HG03039 (cell line): Measurements from ENCODE around the gene TRMT11.
"Not testable (repeated sequence)": the region's sequence is repeated elsewhere in the genome, so short reads cannot be mapped to it uniquely, and the experiment has no call there.

ENCODE experiments used
- ATAC-seq: cut with Tn5 transposase; IDR thresholded peaks from one replicate; pipeline ENCODE4 v1.9.1; 2021; ENCODE audit warnings: mild to moderate bottlenecking, moderate library complexity; ENCODE audit not compliant: unreplicated experiment

TRMT11 gene

GRCh38 chr6:125991653-125992052, 5.3 kb downstream of the TRMT11 start:
- no peak for ATAC-seq

GRCh38 chr6:125994670-125995488, 8.5 kb downstream of the TRMT11 start:
- no peak for ATAC-seq

DNA sequence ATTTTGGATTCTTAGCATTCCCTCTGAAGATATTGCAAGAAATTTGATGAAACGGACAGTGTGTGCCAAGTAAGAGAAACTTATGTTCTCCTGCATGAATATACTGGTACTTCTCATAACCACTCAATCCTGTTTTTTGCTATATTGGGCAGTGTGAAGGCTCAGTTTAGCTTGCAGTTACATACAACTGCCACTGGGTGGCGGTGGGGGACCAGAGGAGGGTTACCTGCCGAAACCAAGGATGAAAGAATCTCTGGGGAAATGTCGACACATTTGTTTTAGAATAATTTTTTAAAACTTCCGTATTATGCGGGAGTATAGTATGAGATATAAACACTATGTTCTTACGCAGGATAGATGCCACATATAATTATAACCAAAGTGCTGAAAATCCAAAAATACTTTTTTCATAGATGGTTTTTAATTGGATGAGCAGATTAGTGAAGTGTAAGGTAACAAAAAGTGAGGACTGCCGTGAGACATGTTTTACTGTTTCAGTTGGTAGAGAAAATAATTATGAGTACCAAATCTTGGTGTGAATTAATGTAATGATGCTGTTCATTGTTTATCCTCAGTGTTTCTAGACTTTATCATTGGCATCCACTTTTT, 9.7 kb downstream of the TRMT11 start:
- ATAC-seq, result peak; percentile 93

GRCh38 chr6:126002755-126003679, 16.7 kb downstream of the TRMT11 start:
- no peak for ATAC-seq

GRCh38 chr6:126007800-126008199, 21.5 kb downstream of the TRMT11 start:
- ATAC-seq, result no peak

GRCh38 chr6:126010040-126010439, 23.7 kb downstream of the TRMT11 start:
- no peak for ATAC-seq

DNA sequence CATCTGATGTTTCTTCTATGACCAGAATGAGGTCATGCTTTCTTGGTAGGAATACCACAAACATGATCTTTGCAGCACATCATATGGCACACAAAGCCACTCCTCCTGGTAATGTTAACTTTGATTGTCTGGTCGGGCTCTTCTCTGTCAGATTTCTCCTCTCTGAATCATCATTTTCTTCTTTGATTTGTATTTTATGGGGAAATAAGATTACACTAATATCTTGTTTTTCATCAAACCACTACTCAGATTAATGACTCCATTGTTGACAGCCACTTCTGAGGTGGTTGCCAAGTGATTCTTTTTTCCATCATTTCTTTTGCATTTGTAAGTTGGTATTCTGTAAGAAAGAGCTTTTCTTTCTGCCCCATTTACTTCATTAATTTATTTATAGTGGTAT, 29.5 kb downstream of the TRMT11 start:
- no peak for ATAC-seq

DNA sequence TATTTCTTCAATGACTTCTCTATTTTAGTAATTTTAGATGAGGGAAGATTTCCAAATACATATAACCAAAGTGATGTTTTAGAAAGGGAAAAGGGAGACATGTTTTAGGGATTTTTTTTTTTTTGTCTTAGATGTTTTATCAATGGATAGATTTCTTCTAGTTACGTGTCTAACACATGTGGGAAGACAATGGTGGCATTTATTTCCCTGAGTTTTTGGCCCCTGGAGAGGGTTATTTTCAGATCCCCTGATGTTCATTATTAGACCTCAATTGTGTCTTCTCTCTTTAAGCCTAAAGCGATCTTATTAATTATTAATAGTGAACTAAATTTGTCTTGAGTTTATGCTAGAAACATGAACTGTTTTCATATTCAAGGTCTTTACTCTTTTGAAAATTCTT, 30.3 kb downstream of the TRMT11 start:
- no peak for ATAC-seq

DNA sequence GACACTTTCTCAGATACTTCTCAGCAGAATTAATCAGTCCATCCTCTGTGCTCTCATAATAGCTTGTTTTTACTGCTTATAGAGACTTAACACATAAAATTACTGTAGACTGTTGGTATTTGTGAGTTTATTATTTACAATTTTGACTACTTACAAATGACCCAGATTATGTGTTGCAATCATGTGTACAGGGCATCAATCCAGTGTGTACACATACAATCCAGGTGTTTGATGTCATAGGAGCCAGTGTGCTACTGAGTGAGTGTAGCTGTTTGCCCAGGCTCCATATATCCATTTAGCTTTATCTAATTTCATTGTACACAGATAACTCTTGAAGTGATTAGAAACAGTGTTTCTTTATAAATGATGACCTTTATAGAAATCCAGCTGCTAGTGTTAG, 31.3 kb downstream of the TRMT11 start:
- no peak for ATAC-seq

DNA sequence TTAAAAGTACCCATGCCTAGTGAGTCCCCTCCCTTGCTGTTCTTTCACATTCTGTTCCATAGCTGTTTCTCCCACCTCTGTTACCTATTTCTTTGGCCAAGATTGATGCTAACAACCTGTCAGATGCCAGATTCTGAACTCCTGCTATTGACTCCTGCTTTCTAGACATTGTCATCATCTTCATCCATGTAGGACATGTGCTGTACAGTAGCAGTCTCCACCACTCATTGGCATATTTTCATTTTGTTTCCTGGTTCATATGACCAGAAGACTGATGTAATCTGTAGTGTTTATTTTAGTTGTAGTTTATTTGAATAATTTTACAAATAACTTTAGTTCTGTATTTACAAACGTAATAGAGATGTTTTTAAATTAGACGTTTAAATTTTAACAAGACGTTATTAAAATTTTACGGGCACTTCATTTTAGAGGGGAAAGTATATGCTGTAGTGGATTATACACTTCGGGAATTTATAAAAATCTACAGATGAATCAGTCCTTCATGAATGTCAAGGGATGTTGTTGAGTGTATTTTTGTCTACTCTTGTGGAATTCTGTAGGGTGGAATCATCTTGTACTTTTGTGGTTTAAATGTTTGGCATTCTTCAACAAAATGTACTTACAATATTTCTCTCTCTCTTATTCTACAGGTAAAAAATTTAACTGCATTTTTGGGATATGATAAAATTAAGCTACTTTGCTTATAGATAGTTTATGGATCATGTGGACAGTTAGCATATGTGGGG, 34.1 kb downstream of the TRMT11 start:
- ATAC-seq, result no peak

- ATAC-seq, result not testable (repeated sequence)
Observed at GRCh38 chr6:126023474-126023873, 37.1 kb downstream of the TRMT11 start.

DNA sequence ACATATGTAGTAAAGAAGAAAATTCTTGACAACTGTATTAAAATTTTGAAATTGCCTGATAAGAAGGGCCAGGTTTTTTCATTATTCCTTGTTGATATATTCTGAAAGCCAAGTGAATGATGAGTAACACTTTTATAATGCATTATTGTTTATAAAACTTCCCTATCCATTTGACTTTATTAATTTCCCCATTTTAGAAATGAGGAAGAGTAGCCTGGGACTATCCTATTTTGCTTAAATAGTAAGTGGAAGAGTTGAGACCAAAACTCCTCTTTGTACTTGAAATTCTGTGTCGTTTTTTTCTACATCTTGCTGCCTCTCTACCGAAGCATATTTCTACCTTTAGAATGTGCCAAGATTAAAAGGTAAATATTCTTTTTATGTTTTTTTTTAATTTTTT, 39.7 kb downstream of the TRMT11 start:
- no peak for ATAC-seq

DNA sequence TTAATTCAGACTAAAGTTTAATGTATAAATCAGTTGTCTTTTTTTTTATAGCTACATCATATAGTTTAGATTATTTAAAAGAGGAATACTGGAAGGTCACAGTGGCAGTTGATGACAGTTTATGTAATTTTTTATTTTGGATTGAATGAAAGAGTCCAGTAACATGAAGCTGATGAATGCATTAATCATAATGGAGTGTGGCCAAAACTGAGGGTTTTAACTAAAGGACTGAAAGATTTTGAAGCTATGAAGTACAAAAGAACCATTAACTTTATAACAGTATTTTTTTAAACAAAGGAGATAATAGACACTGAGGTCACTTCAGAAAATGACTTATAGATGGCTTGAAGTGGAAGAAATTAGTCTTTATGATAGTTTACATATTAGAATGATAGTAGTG, 41.3 kb downstream of the TRMT11 start:
- ATAC-seq, result no peak

GRCh38 chr6:126030045-126030444, 43.7 kb downstream of the TRMT11 start:
- no peak for ATAC-seq

GRCh38 chr6:126033696-126034095, 47.4 kb downstream of the TRMT11 start:
- ATAC-seq, result no peak

DNA sequence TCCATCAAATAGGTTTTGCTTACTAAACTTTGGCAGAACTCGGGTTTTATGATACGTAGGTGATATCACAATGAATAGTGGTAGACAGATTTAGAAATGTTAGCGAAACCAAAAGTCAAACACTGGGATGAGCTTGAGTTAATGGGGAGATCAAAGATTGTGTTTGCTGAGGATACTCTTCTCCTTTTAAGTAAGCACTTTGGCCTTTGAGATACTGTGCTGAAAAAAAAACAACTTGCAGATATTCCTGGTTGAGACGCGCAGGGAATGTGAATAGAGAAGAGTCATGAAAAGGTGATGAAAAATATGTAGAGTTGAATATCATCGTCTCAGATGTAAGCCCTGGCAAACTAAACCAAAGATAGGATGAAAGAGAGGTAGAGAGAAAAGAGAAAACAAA, 48.3 kb downstream of the TRMT11 start:
- ATAC-seq, result no peak

- no peak for ATAC-seq
Observed at GRCh38 chr6:126035764-126036163, 49.4 kb downstream of the TRMT11 start.

DNA sequence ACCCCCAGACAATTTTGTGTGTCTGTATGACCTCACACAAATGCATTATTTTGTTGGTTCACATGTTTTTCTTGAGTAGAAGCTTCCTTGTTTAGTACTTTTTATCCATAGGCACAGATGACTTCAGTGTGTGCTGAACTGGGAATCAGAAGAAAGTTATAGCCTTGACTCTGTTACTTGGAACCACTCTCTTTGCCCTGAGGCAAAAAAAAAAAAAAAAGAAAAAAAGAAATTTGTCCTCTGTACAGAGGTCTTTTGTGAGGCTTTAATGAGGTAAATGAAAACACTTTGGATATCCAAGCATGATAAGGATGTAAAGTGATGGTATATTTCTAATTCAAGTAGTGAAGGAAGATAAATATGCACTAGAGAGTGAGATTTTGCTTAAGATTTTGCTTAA, 51.9 kb downstream of the TRMT11 start:
- no peak for ATAC-seq

DNA sequence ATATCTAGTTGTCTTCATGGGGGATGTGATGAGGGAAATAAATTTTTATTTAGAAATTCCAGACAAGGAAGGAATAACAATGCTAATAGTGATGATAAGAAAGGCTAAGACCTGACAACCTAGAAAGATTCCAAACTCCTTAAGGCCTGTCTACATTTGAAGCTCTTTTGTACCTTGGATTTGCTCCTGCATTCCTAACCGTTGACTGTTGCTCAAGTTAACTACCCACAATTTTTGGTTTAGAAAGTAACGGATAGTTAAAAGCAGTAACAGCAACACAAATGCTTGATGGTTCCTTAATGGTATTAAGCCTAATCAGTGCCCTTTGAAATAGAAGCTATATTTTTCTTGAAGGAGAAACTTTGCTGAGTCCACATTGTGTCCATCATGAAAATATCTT, 52.9 kb downstream of the TRMT11 start:
- ATAC-seq, result no peak

- ATAC-seq, result no peak
Observed at GRCh38 chr6:126040394-126040793, 54.1 kb downstream of the TRMT11 start.

DNA sequence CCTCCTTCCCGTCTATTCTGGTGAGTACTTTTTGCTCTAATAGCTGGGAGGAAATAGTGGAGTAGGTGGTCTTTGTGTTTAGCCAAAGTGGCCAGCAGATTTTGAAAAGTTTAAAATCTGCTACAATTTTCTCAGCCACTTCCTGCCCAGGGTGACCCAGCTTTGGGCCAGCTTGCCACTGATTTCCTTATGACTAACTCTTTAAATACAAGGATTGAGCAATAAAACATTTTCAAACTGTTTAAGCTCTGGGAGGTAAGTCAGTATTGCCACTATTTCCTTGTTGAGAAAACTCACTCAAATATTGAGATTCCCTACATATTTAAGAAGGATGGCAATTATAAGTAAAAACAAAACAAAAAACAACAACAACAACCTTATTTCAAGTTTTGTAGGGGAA, 54.5 kb downstream of the TRMT11 start:
- ATAC-seq, result no peak
